K562 (cell line): ENCODE results near the gene SAPCD1. TPM values are rescaled to one million over a fixed set of nuclear protein-coding genes. Genes with fewer than 3 reads are reported as not detected.

ENCODE experiments used
- DEAF1 ChIP-seq: fragments of 450-650 bp; formaldehyde crosslinking; IDR thresholded peaks from 2 replicates; pipeline ENCODE4 v1.4.0; 2020; ENCODE audit warnings: mild to moderate bottlenecking, moderate library complexity
- FOXO4 ChIP-seq: fragments of 450-650 bp; formaldehyde crosslinking; IDR thresholded peaks from 2 replicates; pipeline ENCODE4 v1.4.0; 2020; ENCODE audit warnings: mild to moderate bottlenecking, moderate library complexity
- KLF1 ChIP-seq: fragments of 450-650 bp; IDR thresholded peaks from 2 replicates; pipeline ENCODE4 v1.6.1; 2016; ENCODE audit warnings: missing genetic modification characterization, missing compliant biosample characterization
- MGA ChIP-seq: fragments of 450-650 bp; IDR thresholded peaks from 2 replicates; pipeline ENCODE4 v1.6.1; 2016; ENCODE audit warnings: mild to moderate bottlenecking, moderate library complexity
- MTA1 ChIP-seq: fragments of 450-650 bp; IDR thresholded peaks from 2 replicates; pipeline ENCODE4 v1.6.1; 2017; ENCODE audit warnings: borderline replicate concordance
- RBM22 ChIP-seq: fragments of 200-400 bp; formaldehyde crosslinking; IDR thresholded peaks from 2 replicates; pipeline ENCODE4 v1.6.1; 2018; ENCODE audit warnings: low read length, low read depth; ENCODE audit not compliant: poor library complexity, severe bottlenecking
- TAF15 ChIP-seq: fragments of 200-400 bp; formaldehyde crosslinking; IDR thresholded peaks from 2 replicates; pipeline ENCODE4 v1.6.1; 2017; ENCODE audit warnings: mild to moderate bottlenecking, low read depth, low read length, moderate library complexity
- ZNF592 ChIP-seq: fragments of 450-650 bp; IDR thresholded peaks from 2 replicates; pipeline ENCODE4 v1.6.1; 2017; ENCODE audit warnings: antibody characterized with exemption, mild to moderate bottlenecking
- polyA plus RNA-seq, 8 experiments: library from polyadenylated mRNA; depleted of rRNA in 4 of 8; stranded (reverse) in 5 of 8; unstranded in 3 of 8; fragments of >200 nt; fragmentation: Nextera tagmentation in 2 of 8; fragmentation: Illumina TruSeq in 1 of 8; extraction: Ambion mirVana in 2 of 8; extraction: Trizol in 1 of 8; gene quantifications; 2 replicates each; pipeline versions ENCODE4 v1.2.1 to v1.2.3, GENCODE V29; 2011 to 2014; ENCODE audit warnings: inconsistent platforms in 1 of 8, missing spikeins in 1 of 8
- total RNA-seq, 7 experiments: library from RNA; depleted of rRNA in 6 of 7; stranded (reverse); fragments of >200 nt in 6 of 7; fragmentation: Illumina TruSeq in 2 of 7; extraction: Trizol in 2 of 7; gene quantifications; 2 replicates each; pipeline versions ENCODE4 v1.2.1 to v1.2.3, GENCODE V29; 2011 to 2021; ENCODE audit warnings: low replicate concordance in 1 of 7

The SAPCD1 gene
- total and polyA plus RNA-seq, 9 of the 15 experiments (the other 6 are each of a cell fraction or from before 2014, with no cell fraction given): 2.6 to 30.2 (median 7.4) TPM

- no peak for TF ChIP-seq DEAF1
- no peak for TF ChIP-seq KLF1
- no peak for TF ChIP-seq TAF15
- TF ChIP-seq ZNF592: peak; percentile 61; the same call in 1 of the 2 replicates
- TF ChIP-seq MTA1: peak; percentile 85
- TF ChIP-seq RBM22: no peak
- no peak for TF ChIP-seq FOXO4 (CRISPR knock-in tag)
- TF ChIP-seq MGA: no peak; the same call in 1 of the 2 replicates
Measured at GRCh38 chr6:31794294-31794865, 31.9 kb downstream of the SAPCD1 start (continued).
